Mesenchymal stem cell (in vitro differentiated cells and primary cell): Measurements from ENCODE around the gene NRXN3.

ENCODE experiments used
- DNase-seq: peaks from one replicate; pipeline ENCODE4 v3.0.0-alpha.2; 2013
- H2AFZ ChIP-seq: one replicate; pipeline ENCODE4 v1.6.1; 2013; ENCODE audit warnings: low read depth, mild to moderate bottlenecking, control low read depth, inconsistent platforms, low read length, moderate library complexity
- H2AK5ac ChIP-seq: 2 replicates; pipeline ENCODE4 v1.6.1; 2013; ENCODE audit warnings: low read length, moderate library complexity, mild to moderate bottlenecking, inconsistent platforms; ENCODE audit not compliant: severe bottlenecking
- H2BK120ac ChIP-seq: one replicate; pipeline ENCODE4 v1.6.1; 2013; ENCODE audit warnings: low read depth, mild to moderate bottlenecking, inconsistent platforms, low read length, moderate library complexity
- H2BK12ac ChIP-seq, 2 experiments: one replicate each; pipeline ENCODE4 v1.6.1; 2013; ENCODE audit warnings: inconsistent platforms in 2 of 2, low read length in 2 of 2, mild to moderate bottlenecking in 2 of 2, moderate library complexity in 2 of 2, control low read depth in 1 of 2
- H2BK15ac ChIP-seq: one replicate; pipeline ENCODE4 v1.6.1; 2013; ENCODE audit warnings: mild to moderate bottlenecking, low read depth, inconsistent platforms; ENCODE audit not compliant: poor library complexity, severe bottlenecking
- H2BK5ac ChIP-seq: 2 replicates; pipeline ENCODE4 v1.6.1; 2013; ENCODE audit warnings: low read depth, mild to moderate bottlenecking, low read length, control low read depth, inconsistent platforms; ENCODE audit not compliant: poor library complexity, severe bottlenecking
- H3K14ac ChIP-seq, 2 experiments: one replicate each; pipeline ENCODE4 v1.6.1; 2013; ENCODE audit warnings: inconsistent platforms in 2 of 2, low read length in 2 of 2, control low read depth in 1 of 2, mild to moderate bottlenecking in 1 of 2, moderate library complexity in 1 of 2
- H3K18ac ChIP-seq, 2 experiments: one replicate each; pipeline ENCODE4 v1.6.1; 2013; ENCODE audit warnings: inconsistent platforms in 2 of 2, low read length in 2 of 2, control low read depth in 1 of 2, low read depth in 1 of 2, mild to moderate bottlenecking in 1 of 2
- H3K23ac ChIP-seq, 2 experiments: one replicate each; pipeline ENCODE4 v1.6.1; 2013; ENCODE audit warnings: inconsistent platforms in 2 of 2, low read length in 2 of 2, mild to moderate bottlenecking in 2 of 2, moderate library complexity in 2 of 2, control low read depth in 1 of 2
- H3K27ac ChIP-seq: 2 replicates; pipeline ENCODE4 v1.5.1; 2013; ENCODE audit warnings: mild to moderate bottlenecking, moderate library complexity, low read length, control low read depth, inconsistent platforms; ENCODE audit not compliant: poor library complexity, severe bottlenecking
- H3K27me3 ChIP-seq, 2 experiments: 2 replicates each; pipeline versions ENCODE4 v1.6.1 to v1.7.0; 2013; ENCODE audit warnings: low read length in 2 of 2, mild to moderate bottlenecking in 2 of 2, moderate library complexity in 2 of 2, control low read depth in 1 of 2, inconsistent platforms in 1 of 2; ENCODE audit not compliant: control insufficient read depth in 1 of 2, insufficient read depth in 1 of 2
- H3K36me3 ChIP-seq, 2 experiments: 2 replicates each; pipeline versions ENCODE4 v1.6.1 to v1.7.0; 2013; ENCODE audit warnings: low read length in 2 of 2, control low read depth in 1 of 2, inconsistent platforms in 1 of 2, low read depth in 1 of 2, mild to moderate bottlenecking in 1 of 2; ENCODE audit not compliant: insufficient read depth in 2 of 2, control insufficient read depth in 1 of 2
- H3K4ac ChIP-seq, 2 experiments: one replicate each; pipeline ENCODE4 v1.6.1; 2013; ENCODE audit warnings: inconsistent platforms in 2 of 2, low read length in 2 of 2, mild to moderate bottlenecking in 2 of 2, moderate library complexity in 2 of 2, control low read depth in 1 of 2, low read depth in 1 of 2
- H3K4me1 ChIP-seq: 2 replicates; pipeline ENCODE4 v1.6.1; 2013; ENCODE audit warnings: low read depth, low read length, control low read depth; ENCODE audit not compliant: control insufficient read depth, insufficient read depth
- H3K4me2 ChIP-seq: 2 replicates; pipeline ENCODE4 v1.6.1; 2013; ENCODE audit warnings: low read length, mild to moderate bottlenecking, inconsistent platforms; ENCODE audit not compliant: poor library complexity, severe bottlenecking
- H3K4me3 ChIP-seq, 2 experiments: 2 replicates each; pipeline versions ENCODE4 v1.5.1 to v1.7.0; 2013; ENCODE audit warnings: low read length in 2 of 2, mild to moderate bottlenecking in 2 of 2, control low read depth in 1 of 2, low read depth in 1 of 2; ENCODE audit not compliant: insufficient read depth in 1 of 2
- H3K79me1 ChIP-seq: replicated peaks from 2 replicates; pipeline ENCODE4 v1.6.1; 2013; ENCODE audit warnings: mild to moderate bottlenecking, control low read depth, low read length, inconsistent platforms; ENCODE audit not compliant: poor library complexity, severe bottlenecking
- H3K9ac ChIP-seq: 2 replicates; pipeline ENCODE4 v1.7.0; 2013; ENCODE audit warnings: mild to moderate bottlenecking, low read length, moderate library complexity
- H3K9me3 ChIP-seq: 2 replicates; pipeline ENCODE4 v1.7.0; 2013; ENCODE audit warnings: mild to moderate bottlenecking, low read length; ENCODE audit not compliant: control insufficient read depth
- H4K8ac ChIP-seq: one replicate; pipeline ENCODE4 v1.6.1; 2013; ENCODE audit warnings: inconsistent platforms, mild to moderate bottlenecking, low read length, moderate library complexity
- H4K91ac ChIP-seq: one replicate; pipeline ENCODE4 v1.6.1; 2013; ENCODE audit warnings: mild to moderate bottlenecking, low read length, inconsistent platforms
- WGBS: methylation state at CpG from one replicate; pipeline ENCODE4 v1.1.7; 2013; ENCODE audit warnings: mixed read lengths; 5-methylcytosine and 5-hydroxymethylcytosine counted together

The NRXN3 gene

DNA sequence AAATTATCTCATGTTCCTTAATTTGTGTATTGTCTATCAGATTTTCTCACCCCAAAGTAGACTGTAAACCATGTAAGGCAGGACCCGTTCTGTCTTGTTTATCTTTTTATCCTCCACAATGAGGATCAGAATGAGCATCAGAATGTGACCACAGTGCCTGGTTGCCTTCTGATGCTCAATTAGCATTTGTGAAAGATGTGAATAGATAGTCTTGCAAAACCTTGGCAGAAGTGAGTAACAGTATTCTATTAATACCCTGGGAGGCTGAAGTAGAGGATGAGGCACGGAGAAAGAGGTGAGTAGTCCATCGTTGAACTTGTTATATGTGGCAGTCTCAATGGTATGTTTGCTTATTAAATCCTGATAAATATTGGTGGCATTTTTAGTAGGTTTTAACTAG is 781.4 kb downstream of the NRXN3 start:
- WGBS: 70% methylated on average over 3 of the region's 3 CpGs

GRCh38 chr14:78959674-78960264 is 789.6 kb downstream of the NRXN3 start:
- Histone ChIP-seq H2BK120ac (no peak overlapping the region), H4K91ac (no peak overlapping the region), H2BK12ac (no peak overlapping the region), H3K23ac (no peak overlapping the region), H2AK5ac (no peak overlapping the region), H2BK5ac (no peak overlapping the region), H3K79me1 (no peaks in the 10 kb centered on the region), H3K9me3 (no peaks in the 10 kb centered on the region), H3K27me3 (no peaks in the 10 kb centered on the region), H3K4me3 (peak overlapping the region in 1 of 2 experiments; percentile 55), H4K8ac (no peak overlapping the region), H3K27ac (no peak overlapping the region), H3K9ac (peak overlapping the region; percentile 76), H3K4ac (no peak overlapping the region), H2BK15ac (no peak overlapping the region), H3K14ac (no peak overlapping the region), H3K36me3 (no peaks in the 10 kb centered on the region), H3K4me1 (no peaks in the 10 kb centered on the region), H3K18ac (no peak overlapping the region), H2AFZ (no peak overlapping the region), H3K4me2 (no peak overlapping the region)
- 61% methylated on average over 7 of the region's 9 CpGs for WGBS
- peak; percentile 73 for DNase-seq

More for the DNA sequence above, 781.4 kb downstream of the NRXN3 start:
- Histone ChIP-seq H2BK120ac (no peak overlapping the region), H2AFZ (no peak overlapping the region), H2BK15ac (no peak overlapping the region), H3K23ac (no peak overlapping the region), H3K9ac (no peak overlapping the region), H3K36me3 (no peaks in the 10 kb centered on the region), H3K27me3 (peaks cover 0 to 8% of the 10 kb centered on the region in 2 experiments), H4K8ac (no peak overlapping the region), H3K18ac (peak overlapping the region in 1 of 2 experiments; percentile 34), H3K4me1 (no peaks in the 10 kb centered on the region), H2AK5ac (no peak overlapping the region), H4K91ac (no peak overlapping the region), H2BK5ac (no peak overlapping the region), H3K4ac (no peak overlapping the region), H3K4me3 (no peak overlapping the region), H3K14ac (no peak overlapping the region), H3K4me2 (no peak overlapping the region), H3K9me3 (no peaks in the 10 kb centered on the region), H3K27ac (no peak overlapping the region), H2BK12ac (no peak overlapping the region), H3K79me1 (no peaks in the 10 kb centered on the region)
- no peak for DNase-seq

DNA sequence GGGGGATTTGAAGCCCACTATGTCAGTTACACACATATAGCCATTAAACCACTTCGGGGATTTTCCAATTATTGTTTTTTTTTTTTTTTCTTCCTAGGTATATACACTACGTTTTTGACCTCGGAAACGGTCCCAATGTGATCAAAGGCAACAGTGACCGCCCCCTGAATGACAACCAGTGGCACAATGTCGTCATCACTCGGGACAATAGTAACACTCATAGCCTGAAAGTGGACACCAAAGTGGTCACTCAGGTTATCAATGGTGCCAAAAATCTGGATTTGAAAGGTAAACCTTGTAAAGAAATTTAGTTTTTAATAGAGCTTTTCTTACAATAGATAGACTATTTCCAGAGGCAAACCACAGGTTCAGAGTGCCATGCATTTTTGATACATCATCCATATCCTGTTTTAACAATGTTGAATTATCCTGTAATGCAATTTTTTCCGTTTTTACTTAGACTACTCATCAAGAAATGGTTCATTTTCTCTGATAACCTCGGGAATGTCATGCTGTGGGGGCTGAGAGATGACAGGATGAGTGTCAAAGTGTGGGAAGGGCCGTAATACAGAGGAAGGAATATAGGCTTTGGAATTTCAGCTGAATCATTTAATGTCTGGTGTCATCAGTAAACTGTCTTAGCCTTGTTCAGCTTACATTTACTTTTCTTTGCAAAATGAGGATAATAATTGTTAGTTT is 797.1 kb downstream of the NRXN3 start:
- no peaks in the 10 kb centered on the region for H3K4me1 ChIP-seq
- no peak overlapping the region for H2BK15ac ChIP-seq
- no peak overlapping the region for H3K9ac ChIP-seq
- no peak overlapping the region for H4K8ac ChIP-seq
- H2BK12ac ChIP-seq: no peak overlapping the region
- H2BK5ac ChIP-seq: no peak overlapping the region
- no peaks in the 10 kb centered on the region for H3K36me3 ChIP-seq
- H3K4me3 ChIP-seq: no peak overlapping the region
- peak; percentile 24 for DNase-seq
- no peak overlapping the region for H2BK120ac ChIP-seq
- no peaks in the 10 kb centered on the region for H3K9me3 ChIP-seq
- no peak overlapping the region for H4K91ac ChIP-seq
- H3K23ac ChIP-seq: no peak overlapping the region
- H2AK5ac ChIP-seq: no peak overlapping the region
- no peak overlapping the region for H3K4me2 ChIP-seq
- H3K27me3 ChIP-seq: no peaks in the 10 kb centered on the region
- no peaks in the 10 kb centered on the region for H3K79me1 ChIP-seq
- whole genome bisulfite sequencing: 72% methylated on average over 9 of the region's 10 CpGs
- H3K4ac ChIP-seq: no peak overlapping the region
- no peak overlapping the region for H3K18ac ChIP-seq
- H2AFZ ChIP-seq: no peak overlapping the region
- no peak overlapping the region for H3K27ac ChIP-seq
- H3K14ac ChIP-seq: no peak overlapping the region

GRCh38 chr14:78968265-78968664 is 798.1 kb downstream of the NRXN3 start:
- Histone ChIP-seq H4K91ac (no peak overlapping the region), H2BK15ac (no peak overlapping the region), H3K4me1 (no peaks in the 10 kb centered on the region), H3K36me3 (no peaks in the 10 kb centered on the region), H3K9ac (no peak overlapping the region), H3K4me3 (no peak overlapping the region), H3K27ac (no peak overlapping the region), H2BK120ac (no peak overlapping the region), H4K8ac (no peak overlapping the region), H3K14ac (no peak overlapping the region), H2AK5ac (no peak overlapping the region), H2AFZ (no peak overlapping the region), H3K18ac (no peak overlapping the region), H2BK5ac (no peak overlapping the region), H3K9me3 (no peaks in the 10 kb centered on the region), H3K79me1 (no peaks in the 10 kb centered on the region), H3K4ac (no peak overlapping the region), H3K23ac (no peak overlapping the region), H2BK12ac (no peak overlapping the region), H3K27me3 (no peaks in the 10 kb centered on the region), H3K4me2 (no peak overlapping the region)
- WGBS: 93% methylated on average over 6 of the region's 6 CpGs
- DNase-seq: no peak
